DOHH2 (cell line): ENCODE results near the gene MCRIP1.
A peak's percentile ranks its signal among the peaks of the same experiment; 100 is the strongest.

ENCODE experiments used
- H3F3A ChIP-seq: fragments of 200-600 bp; sonication (generic), shearing (Covaris generic); 2 replicates; pipeline ENCODE4 v1.6.0; 2016; ENCODE audit warnings: antibody characterized with exemption, mild to moderate bottlenecking; ENCODE audit not compliant: control insufficient read depth, insufficient read depth
- H3K27ac ChIP-seq: fragments of 200-600 bp; sonication (generic); 2 replicates; pipeline ENCODE4 v1.5.1; 2014; ENCODE audit warnings: low read depth, mild to moderate bottlenecking, low read length, moderate library complexity
- H3K27me3 ChIP-seq: fragments of 200-600 bp; sonication (generic); 2 replicates; pipeline ENCODE4 v1.6.1; 2014; ENCODE audit warnings: mild to moderate bottlenecking, low read length, mixed read lengths; ENCODE audit not compliant: control insufficient read depth
- H3K36me3 ChIP-seq: fragments of 200-600 bp; sonication (generic); 2 replicates; pipeline ENCODE4 v1.6.1; 2014; ENCODE audit warnings: mild to moderate bottlenecking, low read length, moderate library complexity, mixed read lengths; ENCODE audit not compliant: control insufficient read depth
- H3K4me1 ChIP-seq: fragments of 200-600 bp; sonication (generic); 2 replicates; pipeline ENCODE4 v1.6.1; 2014; ENCODE audit warnings: mild to moderate bottlenecking, low read length, mixed read lengths; ENCODE audit not compliant: control insufficient read depth
- H3K4me2 ChIP-seq: fragments of 200-600 bp; sonication (generic); 2 replicates; pipeline ENCODE4 v1.6.0; 2014; ENCODE audit warnings: mild to moderate bottlenecking, low read length, moderate library complexity
- H3K4me3 ChIP-seq: fragments of 200-600 bp; sonication (generic); 2 replicates; pipeline ENCODE4 v1.5.1; 2014; ENCODE audit warnings: mild to moderate bottlenecking, low read length, mixed read lengths
- H3K79me2 ChIP-seq: fragments of 200-600 bp; sonication (generic); 2 replicates; pipeline ENCODE4 v1.6.1; 2014; ENCODE audit warnings: mild to moderate bottlenecking, low read length, mixed read lengths; ENCODE audit not compliant: control insufficient read depth
- H3K9me2 ChIP-seq: fragments of 200-600 bp; sonication (generic); replicated peaks from 2 replicates; pipeline ENCODE4 v1.6.1; 2014; ENCODE audit warnings: mild to moderate bottlenecking, low read length, mixed read lengths; ENCODE audit not compliant: control insufficient read depth
- H3K9me3 ChIP-seq: fragments of 200-600 bp; sonication (generic); 2 replicates; pipeline ENCODE4 v1.6.1; 2014; ENCODE audit warnings: antibody characterized with exemption, low read length, mixed read lengths; ENCODE audit not compliant: control insufficient read depth, insufficient read depth
- H4K20me1 ChIP-seq: fragments of 200-600 bp; sonication (generic); 2 replicates; pipeline ENCODE4 v1.6.0; 2014; ENCODE audit warnings: low read depth, mild to moderate bottlenecking, antibody characterized with exemption, low read length, moderate library complexity; ENCODE audit not compliant: control insufficient read depth, insufficient read depth
- EZH2phosphoT487 ChIP-seq: fragments of 200-600 bp; sonication (generic); IDR thresholded peaks from 2 replicates; pipeline ENCODE4 v1.6.1; 2017; ENCODE audit warnings: borderline replicate concordance, mild to moderate bottlenecking, antibody characterized with exemption, low read length, moderate library complexity, mixed read lengths
- TF ChIP-seq, protein P1 (sequence below): fragments of 200-600 bp; sonication (generic); IDR thresholded peaks from one replicate; pipeline ENCODE4 v1.5.1; 2014; ENCODE audit warnings: antibody characterized with exemption, mild to moderate bottlenecking, low read depth, low read length; ENCODE audit not compliant: poor library complexity, severe bottlenecking

Gene MCRIP1

DNA sequence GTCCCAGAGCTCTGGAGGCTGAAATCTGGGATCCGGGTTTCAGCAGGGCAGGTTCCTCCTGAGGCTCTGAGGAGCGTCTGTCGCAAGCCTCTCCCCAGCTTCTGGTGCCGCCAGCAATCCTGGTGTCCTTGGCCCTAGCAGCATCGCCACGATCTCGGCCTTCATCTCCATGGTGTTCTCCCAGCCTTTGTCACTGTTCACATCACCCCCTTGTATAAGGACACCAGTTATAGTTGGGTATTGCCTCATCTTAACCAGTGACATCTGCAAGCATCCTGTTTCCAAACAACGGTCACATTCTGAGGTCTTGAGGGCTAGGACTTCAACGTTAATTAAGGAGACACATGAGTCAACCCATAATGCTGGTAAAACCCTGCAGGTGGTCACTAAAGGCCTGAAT is 4.5 kb upstream of the MCRIP1 start:
- no peaks in the 10 kb centered on the region for H3K9me2 ChIP-seq
- H3F3A ChIP-seq = 0 out of 2 replicates have a peak, but pooled peaks cover 2% of the 10 kb centered on the region
- peaks cover 14% of the 10 kb centered on the region for H3K79me2 ChIP-seq
- H3K4me3 ChIP-seq = no peak overlapping the region
- no peak overlapping the region for H3K4me2 ChIP-seq
- no peak overlapping the region for H3K27ac ChIP-seq
- TF ChIP-seq, protein P1, sequence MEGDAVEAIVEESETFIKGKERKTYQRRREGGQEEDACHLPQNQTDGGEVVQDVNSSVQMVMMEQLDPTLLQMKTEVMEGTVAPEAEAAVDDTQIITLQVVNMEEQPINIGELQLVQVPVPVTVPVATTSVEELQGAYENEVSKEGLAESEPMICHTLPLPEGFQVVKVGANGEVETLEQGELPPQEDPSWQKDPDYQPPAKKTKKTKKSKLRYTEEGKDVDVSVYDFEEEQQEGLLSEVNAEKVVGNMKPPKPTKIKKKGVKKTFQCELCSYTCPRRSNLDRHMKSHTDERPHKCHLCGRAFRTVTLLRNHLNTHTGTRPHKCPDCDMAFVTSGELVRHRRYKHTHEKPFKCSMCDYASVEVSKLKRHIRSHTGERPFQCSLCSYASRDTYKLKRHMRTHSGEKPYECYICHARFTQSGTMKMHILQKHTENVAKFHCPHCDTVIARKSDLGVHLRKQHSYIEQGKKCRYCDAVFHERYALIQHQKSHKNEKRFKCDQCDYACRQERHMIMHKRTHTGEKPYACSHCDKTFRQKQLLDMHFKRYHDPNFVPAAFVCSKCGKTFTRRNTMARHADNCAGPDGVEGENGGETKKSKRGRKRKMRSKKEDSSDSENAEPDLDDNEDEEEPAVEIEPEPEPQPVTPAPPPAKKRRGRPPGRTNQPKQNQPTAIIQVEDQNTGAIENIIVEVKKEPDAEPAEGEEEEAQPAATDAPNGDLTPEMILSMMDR = no peak
- no peak for TF ChIP-seq EZH2phosphoT487
- no peaks in the 10 kb centered on the region for H4K20me1 ChIP-seq
- H3K9me3 ChIP-seq = no peaks in the 10 kb centered on the region
- peaks cover 2% of the 10 kb centered on the region; the same call in 1 of the 2 replicates for H3K36me3 ChIP-seq
- H3K4me1 ChIP-seq = peaks cover 10% of the 10 kb centered on the region
- no peaks in the 10 kb centered on the region for H3K27me3 ChIP-seq

DNA sequence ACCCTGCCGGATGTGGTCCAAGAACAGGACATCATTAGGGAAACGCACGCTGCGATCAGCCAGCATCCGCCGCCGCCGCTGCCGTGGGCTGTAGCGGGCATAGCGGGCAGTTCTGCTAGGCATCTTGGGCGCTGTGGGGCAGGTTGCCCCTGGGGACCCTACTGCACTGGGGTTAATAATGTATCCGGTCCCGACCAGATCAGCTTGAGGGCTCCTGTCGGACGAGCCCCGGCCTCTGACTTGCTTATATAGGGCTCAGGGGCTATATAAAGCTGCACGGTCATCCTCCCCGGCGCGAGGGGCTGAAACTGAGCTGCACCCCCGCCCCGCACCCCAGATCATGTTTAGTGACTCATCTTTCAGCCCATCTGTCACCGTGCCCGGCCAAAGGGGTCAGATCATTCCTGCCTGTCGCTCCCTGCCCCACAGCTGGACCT is 1.8 kb upstream of the MCRIP1 start, which contains the start of gene PPP1R27:
PPP1R27 (minus strand) TSS at position 220 of the 437 bp plus-strand sequence; CDS start at position 123, 97 bp downstream.
- Histone ChIP-seq H3K4me3 (peak within 1 kb of the TSS; percentile 82), H3K9me3 (no peaks in the 10 kb centered on the region), H3K4me2 (peak within 1 kb of the TSS; percentile 88), H4K20me1 (no peaks in the 10 kb centered on the region), H3K27ac (peak within 1 kb of the TSS; percentile 47; the same call in 1 of the 2 replicates), H3F3A (0 out of 2 replicates have a peak, but pooled peaks cover 2% of the 10 kb centered on the region), H3K79me2 (peaks cover 24% of the 10 kb centered on the region), H3K9me2 (no peaks in the 10 kb centered on the region), H3K27me3 (no peaks in the 10 kb centered on the region), H3K4me1 (peaks cover 23% of the 10 kb centered on the region), H3K36me3 (no peaks in the 10 kb centered on the region)
- TF ChIP-seq, protein P1 = no peak
- TF ChIP-seq EZH2phosphoT487 = no peak

DNA sequence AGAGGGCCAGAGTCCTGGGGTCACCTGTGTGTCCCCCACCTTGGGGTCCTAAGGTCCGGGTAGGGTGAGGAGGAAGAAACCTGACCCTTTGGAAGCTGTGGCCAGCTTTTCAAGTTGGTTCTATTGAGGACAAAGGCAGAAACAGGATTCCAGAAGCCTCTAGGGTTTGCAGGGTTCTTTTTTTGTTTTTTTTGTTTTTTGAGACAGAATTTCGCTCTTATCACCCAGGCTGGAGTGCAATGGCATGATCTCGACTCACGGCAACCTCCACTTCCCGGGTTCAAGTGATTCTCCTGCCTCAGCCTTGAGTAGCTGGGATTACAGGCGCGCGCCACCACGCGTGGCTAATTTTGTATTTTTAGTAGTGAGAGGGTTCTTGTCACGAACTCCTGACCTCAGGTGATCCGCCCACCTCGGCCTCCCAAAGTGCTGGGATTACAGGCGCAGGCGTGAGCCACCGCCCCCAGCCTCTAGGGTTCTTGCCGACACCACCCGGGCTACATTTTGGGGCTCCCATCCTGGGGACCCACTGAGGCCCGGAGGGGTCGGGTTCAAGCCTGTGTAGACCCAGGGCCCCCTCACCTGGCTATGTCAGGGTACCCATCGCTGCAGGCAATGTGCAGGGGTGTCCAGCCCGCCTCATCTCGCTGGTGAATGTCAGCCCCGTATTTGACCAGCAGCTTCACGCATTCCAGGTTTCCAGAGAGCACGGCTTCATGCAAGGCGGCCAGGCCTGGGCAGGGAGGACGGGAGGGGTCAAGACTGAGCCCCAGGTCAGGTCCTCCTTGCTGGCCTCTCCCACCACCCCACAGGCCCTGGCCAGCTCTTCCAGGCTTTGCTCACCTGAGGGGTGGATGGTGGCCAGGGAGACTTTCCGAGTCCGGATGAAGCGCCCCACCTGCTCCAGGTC is 1.1 kb upstream of the MCRIP1 start:
- Histone ChIP-seq H3K9me2 (no peaks in the 10 kb centered on the region), H3K79me2 (peaks cover 24% of the 10 kb centered on the region), H3K9me3 (no peaks in the 10 kb centered on the region), H3F3A (no peaks in the 10 kb centered on the region), H3K36me3 (no peaks in the 10 kb centered on the region), H3K4me2 (peak overlapping the region; percentile 88), H3K4me1 (peaks cover 23% of the 10 kb centered on the region), H3K27ac (peak overlapping the region; percentile 47; the same call in 1 of the 2 replicates), H3K27me3 (no peaks in the 10 kb centered on the region), H4K20me1 (no peaks in the 10 kb centered on the region), H3K4me3 (peak overlapping the region; percentile 82)
- TF ChIP-seq EZH2phosphoT487 = no peak
- TF ChIP-seq, protein P1 = no peak
